HCT116 (cell line): ENCODE results near the gene COL26A1. TPM values are rescaled to one million over a fixed set of nuclear protein-coding genes. Genes with fewer than 3 reads are reported as not detected.

Experiments
- ATAC-seq: fragments of 200-7000 bp; cut with Tn5 transposase; 2 replicates; pipeline ENCODE4 v1.9.1; 2020; ENCODE audit warnings: mild to moderate bottlenecking, moderate library complexity
- BruUV-seq: library from RNA; stranded (reverse); fragments of 400-500 nt; replicated peaks from 2 replicates; lab custom pipeline; 2021; lab: Mats Ljungman, UMichigan
- CTCF ChIA-PET: fragments of 300-600 bp; sonication (Branson Sonifier 250); formaldehyde crosslinking; loops from one replicate; lab custom pipeline; 2021; ENCODE audit warnings: antibody characterized with exemption; lab: Charles Lee
- POLR2A ChIA-PET: fragments of 300-600, 350-600 bp; sonication (Branson Sonifier 250); formaldehyde crosslinking; loops from one replicate; lab custom pipeline; 2021; ENCODE audit warnings: antibody characterized with exemption; lab: Charles Lee
- RAD21 ChIA-PET, 2 experiments: fragments of 300-600 bp; sonication (Branson Sonifier 250); formaldehyde crosslinking; loops; one replicate each; lab custom pipeline; 2023; ENCODE audit warnings: low total read pairs in 2 of 2; ENCODE audit not compliant: uncharacterized antibody in 2 of 2, unreplicated experiment in 2 of 2, low non-redundant PET in 1 of 2; lab: Charles Lee
- DNase-seq: peaks from one replicate; pipeline ENCODE4 v3.0.0-alpha.2; 2010; ENCODE audit warnings: low read depth, low spot score
- H2AFZ ChIP-seq: fragments of 200-600 bp; shearing (Covaris generic), sonication (generic); 2 replicates; pipeline ENCODE4 v1.6.1; 2017; ENCODE audit warnings: low read depth, mixed run types, mixed read lengths, antibody characterized with exemption, low read length; ENCODE audit not compliant: poor library complexity, severe bottlenecking
- H3K27ac ChIP-seq: 2 replicates; pipeline ENCODE4 v1.5.1; 2012; ENCODE audit warnings: low read depth, low read length
- H3K27me3 ChIP-seq: fragments of 200-600 bp; sonication (generic); 2 replicates; pipeline ENCODE4 v1.6.1; 2016; ENCODE audit warnings: mixed run types, low read length, mixed read lengths; ENCODE audit not compliant: insufficient read depth
- H3K36me3 ChIP-seq, 2 experiments: fragments of 200-500 bp in 1 of 2; fragments of 200-600 bp in 1 of 2; sonication (Bioruptor generic) in 1 of 2; sonication (generic) in 1 of 2; 2 replicates each; pipeline versions ENCODE4 v1.5.1 to v1.6.1; 2014 to 2016; ENCODE audit warnings: low read length in 2 of 2, inconsistent platforms in 1 of 2, mixed read lengths in 1 of 2, mixed run types in 1 of 2; ENCODE audit not compliant: insufficient read depth in 2 of 2, control insufficient read depth in 1 of 2
- H3K4me1 ChIP-seq, 2 experiments: fragments of 200-600 bp in 1 of 2; sonication (generic) in 1 of 2; 2 replicates each; pipeline versions ENCODE4 v1.5.1 to v1.6.1; 2012 to 2017; ENCODE audit warnings: low read length in 2 of 2, inconsistent platforms in 1 of 2, mild to moderate bottlenecking in 1 of 2, mixed read lengths in 1 of 2, mixed run types in 1 of 2, moderate library complexity in 1 of 2; ENCODE audit not compliant: insufficient read depth in 2 of 2, control insufficient read depth in 1 of 2
- H3K4me2 ChIP-seq: fragments of 200-600 bp; sonication (generic); 2 replicates; pipeline ENCODE4 v1.6.1; 2017; ENCODE audit warnings: mixed run types, low read length, mixed read lengths
- H3K4me3 ChIP-seq, 2 experiments: fragments of 200-600 bp in 1 of 2; sonication (generic) in 1 of 2; replicated peaks in 1 of 2; 2 replicates each; pipeline ENCODE4 v1.5.1; 2011 to 2016; ENCODE audit warnings: low read length in 2 of 2, control low read depth in 1 of 2, low read depth in 1 of 2, mild to moderate bottlenecking in 1 of 2, mixed read lengths in 1 of 2, mixed run types in 1 of 2
- H3K79me2 ChIP-seq: fragments of 200-600 bp; sonication (generic); 2 replicates; pipeline ENCODE4 v1.6.1; 2017; ENCODE audit warnings: mild to moderate bottlenecking, mixed run types, low read length, moderate library complexity, mixed read lengths; ENCODE audit not compliant: insufficient read depth
- H3K9ac ChIP-seq: fragments of 200-600 bp; sonication (generic); 2 replicates; pipeline ENCODE4 v1.6.1; 2016; ENCODE audit warnings: low read length, mixed read lengths
- H3K9me2 ChIP-seq: fragments of 200-600 bp; sonication (generic), shearing (Covaris generic); 2 replicates; pipeline ENCODE4 v1.6.1; 2017; ENCODE audit warnings: mixed run types, mild to moderate bottlenecking, moderate library complexity; ENCODE audit not compliant: insufficient read depth
- H3K9me3 ChIP-seq, 2 experiments: fragments of 200-500 bp in 1 of 2; fragments of 200-600 bp in 1 of 2; sonication (Bioruptor generic) in 1 of 2; sonication (generic) in 1 of 2; 2 replicates each; pipeline ENCODE4 v1.6.1; 2014 to 2017; ENCODE audit warnings: low read length in 2 of 2, mixed read lengths in 2 of 2, inconsistent platforms in 1 of 2, low read depth in 1 of 2, mild to moderate bottlenecking in 1 of 2, mixed run types in 1 of 2, moderate library complexity in 1 of 2; ENCODE audit not compliant: control insufficient read depth in 1 of 2, insufficient read depth in 1 of 2
- H4K20me1 ChIP-seq: fragments of 200-600 bp; sonication (generic), shearing (Covaris generic); 2 replicates; pipeline ENCODE4 v1.6.1; 2017; ENCODE audit warnings: mixed run types, mild to moderate bottlenecking, moderate library complexity; ENCODE audit not compliant: insufficient read depth
- CEBPB ChIP-seq: IDR thresholded peaks from 2 replicates; pipeline ENCODE4 v1.6.1; 2012; ENCODE audit warnings: low read depth
- EGR1 ChIP-seq: IDR thresholded peaks from 2 replicates; pipeline ENCODE4 v1.6.1; 2012; ENCODE audit warnings: low read depth
- EZH2 ChIP-seq: fragments of 200-600 bp; sonication (generic); IDR thresholded peaks from 2 replicates; pipeline ENCODE4 v1.6.1; 2017; ENCODE audit warnings: antibody characterized with exemption, mixed run types
- POLR2AphosphoS5 ChIP-seq: IDR thresholded peaks from 2 replicates; pipeline ENCODE4 v1.6.1; 2011; ENCODE audit warnings: mild to moderate bottlenecking, low read depth, low read length, moderate library complexity
- RAD21 ChIP-seq: IDR thresholded peaks from 2 replicates; pipeline ENCODE4 v1.6.1; 2012; ENCODE audit warnings: low read depth, mild to moderate bottlenecking
- SIN3A ChIP-seq: IDR thresholded peaks from 2 replicates; pipeline ENCODE4 v1.6.1; 2012; ENCODE audit warnings: low read depth
- SP1 ChIP-seq: IDR thresholded peaks from 2 replicates; pipeline ENCODE4 v1.6.1; 2012; ENCODE audit warnings: low read depth
- SRF ChIP-seq: IDR thresholded peaks from 2 replicates; pipeline ENCODE4 v1.6.1; 2012; ENCODE audit warnings: low read depth
- TCF7L2 ChIP-seq: IDR thresholded peaks from 2 replicates; pipeline ENCODE4 v1.7.0; 2011; ENCODE audit warnings: borderline replicate concordance, inconsistent platforms; ENCODE audit not compliant: insufficient read depth, insufficient read length; ENCODE audit errors: extremely low read depth
- ZFX ChIP-seq: fragments of 450-650 bp; IDR thresholded peaks from 2 replicates; pipeline ENCODE4 v1.6.1; 2017
- ZNF274 ChIP-seq: fragments of 200-500 bp; sonication (Bioruptor generic); IDR thresholded peaks from 2 replicates; pipeline ENCODE4 v1.6.1; 2014; ENCODE audit warnings: mild to moderate bottlenecking, low read depth, low read length, inconsistent platforms
- intact Hi-C: fragments of 100-400 bp; cut with micrococcal nuclease; formaldehyde crosslinking; loops from 2 replicates; pipeline ENCODE4 v1.10.0; 2022
- total RNA-seq: library from RNA; stranded (reverse); gene quantifications from one replicate; pipeline ENCODE4 v1.2.1, GENCODE V29; 2021; ENCODE audit not compliant: unreplicated experiment
- TF ChIP-seq, protein P1 (sequence below): IDR thresholded peaks from 2 replicates; pipeline ENCODE4 v1.6.1; 2012; ENCODE audit warnings: low read depth
- TF ChIP-seq, protein P2 (sequence below): IDR thresholded peaks from 2 replicates; pipeline ENCODE4 v1.6.1; 2012
- TF ChIP-seq, protein P3 (sequence below): IDR thresholded peaks from 2 replicates; pipeline ENCODE4 v1.6.1; 2012

The COL26A1 gene
- total RNA-seq, 1 experiment from 2014 or later: 0.27 TPM

DNA sequence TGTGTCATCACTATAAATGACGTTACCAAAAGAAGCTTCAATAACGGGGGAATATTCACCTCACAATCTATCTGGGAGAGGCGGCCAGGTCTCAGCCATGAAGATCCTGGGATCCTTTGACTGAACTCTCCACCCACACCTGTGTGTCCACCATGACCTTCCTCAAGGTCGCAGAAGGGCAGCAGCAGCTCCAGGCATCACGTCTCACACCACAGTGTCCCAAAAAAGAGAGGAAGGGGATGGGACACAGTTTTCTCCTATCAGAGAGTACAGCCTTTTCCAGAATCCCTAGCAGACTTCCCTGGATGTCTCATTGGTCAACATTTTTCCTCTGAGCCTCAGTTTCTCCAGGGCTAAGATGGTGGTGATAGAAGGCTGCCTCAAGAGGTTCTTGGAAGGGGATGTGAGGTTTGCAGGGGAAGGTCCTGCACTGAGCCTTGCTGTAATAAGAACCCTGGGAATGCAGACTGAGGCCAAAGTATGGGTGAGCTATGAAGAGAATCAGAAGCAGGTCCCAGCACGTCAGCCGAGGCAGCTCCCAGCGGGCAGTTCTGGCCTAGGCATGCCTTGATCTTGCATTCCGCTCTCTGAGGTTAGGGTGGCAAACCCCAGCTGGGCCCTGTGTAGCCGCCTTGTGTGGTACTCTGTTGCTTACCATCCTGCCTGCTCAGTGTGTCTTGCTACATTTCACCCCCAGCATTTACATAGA, 63.8 kb downstream of the COL26A1 start (continued):
- TF ChIP-seq, protein P1, sequence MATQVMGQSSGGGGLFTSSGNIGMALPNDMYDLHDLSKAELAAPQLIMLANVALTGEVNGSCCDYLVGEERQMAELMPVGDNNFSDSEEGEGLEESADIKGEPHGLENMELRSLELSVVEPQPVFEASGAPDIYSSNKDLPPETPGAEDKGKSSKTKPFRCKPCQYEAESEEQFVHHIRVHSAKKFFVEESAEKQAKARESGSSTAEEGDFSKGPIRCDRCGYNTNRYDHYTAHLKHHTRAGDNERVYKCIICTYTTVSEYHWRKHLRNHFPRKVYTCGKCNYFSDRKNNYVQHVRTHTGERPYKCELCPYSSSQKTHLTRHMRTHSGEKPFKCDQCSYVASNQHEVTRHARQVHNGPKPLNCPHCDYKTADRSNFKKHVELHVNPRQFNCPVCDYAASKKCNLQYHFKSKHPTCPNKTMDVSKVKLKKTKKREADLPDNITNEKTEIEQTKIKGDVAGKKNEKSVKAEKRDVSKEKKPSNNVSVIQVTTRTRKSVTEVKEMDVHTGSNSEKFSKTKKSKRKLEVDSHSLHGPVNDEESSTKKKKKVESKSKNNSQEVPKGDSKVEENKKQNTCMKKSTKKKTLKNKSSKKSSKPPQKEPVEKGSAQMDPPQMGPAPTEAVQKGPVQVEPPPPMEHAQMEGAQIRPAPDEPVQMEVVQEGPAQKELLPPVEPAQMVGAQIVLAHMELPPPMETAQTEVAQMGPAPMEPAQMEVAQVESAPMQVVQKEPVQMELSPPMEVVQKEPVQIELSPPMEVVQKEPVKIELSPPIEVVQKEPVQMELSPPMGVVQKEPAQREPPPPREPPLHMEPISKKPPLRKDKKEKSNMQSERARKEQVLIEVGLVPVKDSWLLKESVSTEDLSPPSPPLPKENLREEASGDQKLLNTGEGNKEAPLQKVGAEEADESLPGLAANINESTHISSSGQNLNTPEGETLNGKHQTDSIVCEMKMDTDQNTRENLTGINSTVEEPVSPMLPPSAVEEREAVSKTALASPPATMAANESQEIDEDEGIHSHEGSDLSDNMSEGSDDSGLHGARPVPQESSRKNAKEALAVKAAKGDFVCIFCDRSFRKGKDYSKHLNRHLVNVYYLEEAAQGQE: no peak
- TF ChIP-seq SP1: no peak
- no peak for TF ChIP-seq POLR2AphosphoS5
- TF ChIP-seq SRF: no peak
- no peak for TF ChIP-seq EGR1
- no peak for TF ChIP-seq CEBPB
- TF ChIP-seq ZNF274: no peak

DNA sequence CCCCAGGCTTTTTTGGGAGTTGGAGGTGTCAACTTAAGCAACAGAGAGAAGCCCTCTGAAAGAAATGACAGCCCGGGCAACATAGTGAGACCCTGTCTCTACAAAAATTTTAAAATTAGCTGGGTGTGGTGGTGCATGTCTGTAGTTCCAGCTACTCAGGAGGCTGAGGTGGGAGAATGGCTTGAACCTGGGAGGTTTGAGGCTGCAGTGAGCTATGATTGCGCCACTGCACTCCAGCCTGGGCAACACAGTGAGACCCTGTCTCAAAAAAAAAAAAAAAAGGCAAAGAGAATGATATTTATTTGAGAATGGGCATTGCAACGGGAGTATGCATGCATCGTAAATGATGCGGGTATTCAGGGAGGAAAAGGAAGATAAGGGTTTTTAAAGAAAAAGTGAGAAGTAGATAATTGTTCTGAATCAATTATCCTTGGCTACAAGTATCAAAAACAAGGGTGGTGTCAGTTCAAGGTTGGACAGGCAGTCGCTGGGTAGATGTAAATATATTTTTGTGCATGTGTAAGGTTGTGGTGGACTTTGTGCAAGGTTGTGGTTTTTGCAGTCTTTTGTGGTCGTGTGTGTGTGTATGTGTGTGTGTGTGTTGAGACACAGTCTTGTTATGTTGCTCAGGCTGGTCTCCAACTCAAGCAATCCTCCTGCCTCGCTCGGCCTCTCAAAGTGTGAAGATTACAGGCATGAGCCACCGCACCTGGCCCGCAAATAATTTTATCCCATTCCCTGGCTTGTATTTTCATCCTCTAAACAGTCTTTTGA, 65.6 kb downstream of the COL26A1 start:
- TF ChIP-seq POLR2AphosphoS5 (no peak), TCF7L2 (no peak), RAD21 (no peak), EZH2 (no peak), SIN3A (no peak), SRF (no peak), ZFX (no peak)
- TF ChIP-seq, protein P2, sequence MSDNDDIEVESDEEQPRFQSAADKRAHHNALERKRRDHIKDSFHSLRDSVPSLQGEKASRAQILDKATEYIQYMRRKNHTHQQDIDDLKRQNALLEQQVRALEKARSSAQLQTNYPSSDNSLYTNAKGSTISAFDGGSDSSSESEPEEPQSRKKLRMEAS: no peak
- TF ChIP-seq, protein P3, sequence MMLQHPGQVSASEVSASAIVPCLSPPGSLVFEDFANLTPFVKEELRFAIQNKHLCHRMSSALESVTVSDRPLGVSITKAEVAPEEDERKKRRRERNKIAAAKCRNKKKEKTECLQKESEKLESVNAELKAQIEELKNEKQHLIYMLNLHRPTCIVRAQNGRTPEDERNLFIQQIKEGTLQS: no peak
- Histone ChIP-seq H2AFZ (no peak overlapping the region), H3K27ac (no peak overlapping the region), H3K4me3 (no peak overlapping the region), H3K4me1 (no peaks in the 10 kb centered on the region), H3K9me2 (no peaks in the 10 kb centered on the region), H3K36me3 (no peaks in the 10 kb centered on the region), H4K20me1 (no peaks in the 10 kb centered on the region), H3K27me3 (no peaks in the 10 kb centered on the region), H3K9me3 (no peaks in the 10 kb centered on the region), H3K79me2 (no peaks in the 10 kb centered on the region), H3K4me2 (no peak overlapping the region), H3K9ac (no peak overlapping the region)
- BruUV-seq: no TSS peak
- DNase-seq (no peak), ATAC-seq (no peak)
- ChIA-PET RAD21 (no interaction called here), POLR2A (no interaction called here), CTCF (no interaction called here)
- intact Hi-C loops: no loop called here
